H1 (cell line): ENCODE results near the gene VPS51. TPM values are rescaled to one million over a fixed set of nuclear protein-coding genes. Genes with fewer than 3 reads are reported as not detected.

Experiments used
- ATF2 ChIP-seq: IDR thresholded peaks from 2 replicates; pipeline ENCODE4 v1.6.1; 2012; ENCODE audit warnings: low read length, inconsistent platforms
- CHD7 ChIP-seq: fragments of 300-600 bp; sonication (generic); IDR thresholded peaks from 2 replicates; pipeline ENCODE4 v1.7.1; 2012; ENCODE audit warnings: low read length, moderate library complexity, mild to moderate bottlenecking, inconsistent platforms; ENCODE audit not compliant: insufficient replicate concordance
- EGR1 ChIP-seq: IDR thresholded peaks from 2 replicates; pipeline ENCODE4 v1.6.1; 2011; ENCODE audit warnings: low read depth, low read length, borderline replicate concordance
- GABPA ChIP-seq: IDR thresholded peaks from 2 replicates; pipeline ENCODE4 v1.6.1; 2011; ENCODE audit warnings: mild to moderate bottlenecking, low read length, moderate library complexity, borderline replicate concordance; ENCODE audit not compliant: insufficient read depth
- NANOG ChIP-seq: IDR thresholded peaks from 2 replicates; pipeline ENCODE4 v1.6.1; 2011; ENCODE audit warnings: low read length, low read depth, mild to moderate bottlenecking, inconsistent platforms; ENCODE audit not compliant: insufficient read depth, poor library complexity, severe bottlenecking
- POLR2AphosphoS5 ChIP-seq: IDR thresholded peaks from 2 replicates; pipeline ENCODE4 v1.6.1; 2011; ENCODE audit warnings: low read depth, low read length
- SP2 ChIP-seq: IDR thresholded peaks from 2 replicates; pipeline ENCODE4 v1.6.1; 2012; ENCODE audit warnings: mild to moderate bottlenecking, low read length, inconsistent platforms
- ZNF274 ChIP-seq: IDR thresholded peaks from 2 replicates; pipeline ENCODE4 v1.7.0; 2012; ENCODE audit warnings: low read length, borderline replicate concordance; ENCODE audit errors: extremely low read depth
- polyA plus RNA-seq, 7 experiments: library from polyadenylated mRNA; depleted of rRNA in 3 of 7; stranded (reverse) in 5 of 7; unstranded in 2 of 7; fragments of >200 nt in 5 of 7; fragments of 200-250 nt in 2 of 7; gene quantifications; 1 replicate in 5 of 7; 2 replicates in 1 of 7; 4 replicates in 1 of 7; pipeline versions ENCODE4 v1.2.1 to v1.2.3, GENCODE V29; 2011 to 2013; ENCODE audit warnings: missing spikeins in 2 of 7, mixed read lengths in 2 of 7
- total RNA-seq: library from RNA; stranded (reverse); fragmentation: NEBNext Ultra II Directional; extraction: Animal tissue kit (Norgen Biotek cat#: 25700); gene quantifications from 2 replicates; pipeline ENCODE4 v1.2.1, GENCODE V29; 2021

VPS51 gene
- total and polyA plus RNA-seq, 2 of the 8 experiments (the other 6 are each of a cell fraction or from before 2014, with no cell fraction given) = 97.4 to 142 TPM

GRCh38 chr11:65150509-65151299, 54.7 kb downstream of the VPS51 start (continued):
- no peak for TF ChIP-seq SP2
- no peak for TF ChIP-seq NANOG
- TF ChIP-seq GABPA = no peak
- no peak for TF ChIP-seq EGR1
- no peak for TF ChIP-seq ATF2
- TF ChIP-seq POLR2AphosphoS5 = no peak
- TF ChIP-seq ZNF274 = no peak
- no peak for TF ChIP-seq CHD7
